Activated naive CD4-positive, alpha-beta T cell treated with Interleukin-2 at 50 U/mL for 16 hours (primary cell): ENCODE results near the gene KIAA0930.

Experiments used
- DNase-seq: peaks from one replicate; pipeline ENCODE4 v3.0.0-alpha.2; 2020

Gene KIAA0930

DNA sequence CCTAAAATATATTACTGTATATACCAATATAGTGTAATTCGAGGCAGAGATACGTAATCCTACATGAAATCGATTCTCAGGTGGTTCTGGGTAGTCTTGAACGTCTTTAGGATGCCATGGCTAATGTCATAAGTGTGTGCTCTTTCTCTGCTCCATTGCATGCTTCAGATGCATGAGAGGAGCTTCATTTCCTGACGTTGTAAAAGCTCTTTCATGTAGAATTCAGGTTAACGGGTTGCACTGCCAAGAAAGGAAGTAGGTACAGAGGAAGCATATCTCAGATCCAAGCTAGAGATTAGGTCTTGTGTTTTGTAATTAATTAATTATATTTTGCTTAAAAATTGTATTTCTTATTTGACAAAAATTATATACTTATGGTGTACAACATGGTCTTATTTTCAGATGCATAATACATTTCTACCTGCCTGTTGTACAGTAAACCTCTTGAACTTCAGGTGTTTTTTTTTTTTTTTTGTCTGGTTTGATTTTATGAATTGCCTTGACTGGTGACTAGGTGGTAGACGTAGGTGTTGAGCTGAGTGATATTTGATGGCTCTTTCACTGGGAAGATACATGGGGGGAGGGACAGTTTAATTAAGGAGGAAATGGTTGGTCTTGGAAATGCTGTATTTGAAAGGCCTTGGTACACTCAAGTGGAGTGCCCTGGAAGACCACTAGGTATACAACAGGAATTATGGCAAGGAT lies 67.7 kb downstream of the KIAA0930 start:
- no peak for DNase-seq

DNA sequence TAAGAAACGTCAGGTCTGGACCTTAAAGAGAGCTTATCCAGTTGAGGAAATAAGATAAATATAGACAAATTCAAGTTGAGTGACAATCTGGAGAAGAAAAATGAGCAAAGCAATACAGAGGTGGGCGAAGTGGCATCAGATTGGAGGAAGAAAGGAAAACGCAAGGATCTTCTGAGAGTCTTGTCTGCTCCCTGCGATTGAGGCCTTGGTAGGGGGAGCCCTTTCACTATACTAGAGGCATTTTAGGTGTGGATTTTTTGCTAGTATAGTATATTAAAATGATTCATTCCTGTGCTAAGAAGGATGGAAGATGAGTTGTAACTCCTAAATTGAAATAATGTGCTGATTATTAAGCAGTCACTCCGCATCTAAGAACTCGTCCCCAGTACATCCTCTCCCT lies 68.9 kb downstream of the KIAA0930 start:
- DNase-seq: no peak

DNA sequence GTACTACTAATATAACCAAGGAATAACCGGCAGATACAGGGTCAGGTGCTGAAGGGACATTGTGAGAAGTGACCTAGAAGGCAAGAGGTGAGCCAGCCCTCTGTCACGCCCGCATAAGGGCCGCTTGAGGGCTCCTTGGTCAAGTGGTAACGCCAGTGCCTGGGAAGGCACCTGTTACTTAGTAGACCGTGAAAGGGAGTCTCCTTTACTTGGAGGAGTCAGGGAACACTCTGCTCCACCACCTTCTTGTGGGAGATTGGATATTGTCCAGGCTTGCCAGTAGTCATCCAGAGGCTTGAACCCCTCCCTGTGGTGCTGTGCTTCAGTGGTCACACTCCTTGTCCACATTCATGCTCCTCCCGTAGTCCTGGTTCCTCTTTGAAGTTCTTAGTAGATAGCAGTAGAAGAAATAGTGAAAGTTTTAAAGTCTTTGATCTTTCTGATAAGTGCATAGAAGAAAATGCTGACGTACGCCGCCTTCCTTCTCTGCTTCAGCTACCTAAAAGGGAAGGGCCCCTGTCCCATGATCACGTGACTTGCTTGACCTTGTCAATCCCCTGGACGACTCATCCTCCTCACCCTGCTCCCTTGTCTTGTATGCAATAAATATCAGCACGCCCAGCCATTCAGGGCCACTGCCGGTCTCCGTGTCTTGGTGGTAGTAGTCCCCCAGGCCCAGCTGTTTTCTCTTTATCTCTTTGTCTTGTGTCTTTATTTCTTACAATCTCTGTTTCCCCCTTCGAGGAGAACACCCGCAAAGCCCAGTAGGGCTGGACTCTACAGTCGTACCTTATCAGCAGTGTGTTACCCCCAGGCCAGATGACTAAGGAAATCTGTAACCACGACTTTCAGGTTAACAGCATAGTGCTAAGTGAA lies 70.9 kb downstream of the KIAA0930 start:
- no peak for DNase-seq

DNA sequence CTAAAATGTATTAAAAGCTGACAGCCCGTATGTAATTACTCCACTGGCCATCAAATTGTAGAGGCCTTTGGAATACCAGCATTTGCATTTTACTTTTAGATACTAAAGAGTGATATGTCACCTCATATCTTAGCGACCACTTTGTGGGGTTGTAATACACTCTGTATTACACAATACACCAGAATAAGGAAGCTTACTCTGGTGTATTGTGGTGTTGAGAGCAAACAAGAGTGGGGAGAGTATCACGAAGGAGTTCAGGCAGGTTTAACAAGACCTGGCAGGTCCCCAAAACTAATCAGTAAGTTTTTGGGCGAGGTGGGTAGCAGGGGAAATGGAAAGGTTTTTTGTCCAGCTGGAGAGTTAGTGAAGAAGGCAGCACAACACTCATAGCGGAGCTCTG lies 73.8 kb downstream of the KIAA0930 start:
- no peak for DNase-seq

DNA sequence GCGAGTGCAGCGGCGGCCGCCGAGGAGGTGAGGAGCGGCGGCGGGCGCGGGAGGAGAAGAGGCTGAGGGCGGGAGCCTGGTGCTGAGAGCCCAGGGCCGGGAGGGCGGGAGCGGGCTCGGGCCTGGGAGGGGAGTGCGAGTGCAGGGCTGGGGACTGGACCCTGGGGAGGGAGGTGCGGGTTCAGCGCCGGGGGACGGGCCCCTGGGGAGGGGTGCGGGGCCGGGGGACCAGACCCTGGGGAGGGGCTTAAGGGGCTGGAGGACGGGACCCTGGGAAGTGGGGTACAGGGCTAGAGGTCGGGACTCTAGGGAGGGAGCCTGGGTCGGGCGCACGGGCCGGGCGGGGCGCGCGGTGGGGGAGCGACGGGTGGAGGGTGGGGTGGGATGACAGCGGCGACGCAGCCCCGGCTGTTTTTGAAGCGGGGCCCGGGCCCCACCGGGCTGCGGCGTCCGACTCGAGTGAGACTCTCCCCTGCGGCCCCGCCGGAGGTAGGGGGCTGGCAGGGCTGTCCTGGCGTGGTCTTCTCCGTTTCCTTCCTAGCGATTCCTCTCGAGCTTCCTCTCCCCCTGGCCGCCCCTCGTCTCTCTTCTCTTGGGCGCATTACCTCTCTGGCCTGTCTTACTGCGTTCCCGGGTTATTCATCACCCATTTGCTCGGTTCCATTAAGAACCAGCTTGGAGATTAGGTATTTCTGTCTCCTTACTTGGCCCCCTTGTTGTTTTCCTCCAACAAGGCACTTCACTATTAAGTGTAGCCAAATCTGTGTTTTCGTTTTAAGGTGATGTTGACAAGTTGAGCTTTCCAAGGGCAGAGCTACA lies 76.2 kb downstream of the KIAA0930 start:
- DNase-seq: peak; percentile 49

DNA sequence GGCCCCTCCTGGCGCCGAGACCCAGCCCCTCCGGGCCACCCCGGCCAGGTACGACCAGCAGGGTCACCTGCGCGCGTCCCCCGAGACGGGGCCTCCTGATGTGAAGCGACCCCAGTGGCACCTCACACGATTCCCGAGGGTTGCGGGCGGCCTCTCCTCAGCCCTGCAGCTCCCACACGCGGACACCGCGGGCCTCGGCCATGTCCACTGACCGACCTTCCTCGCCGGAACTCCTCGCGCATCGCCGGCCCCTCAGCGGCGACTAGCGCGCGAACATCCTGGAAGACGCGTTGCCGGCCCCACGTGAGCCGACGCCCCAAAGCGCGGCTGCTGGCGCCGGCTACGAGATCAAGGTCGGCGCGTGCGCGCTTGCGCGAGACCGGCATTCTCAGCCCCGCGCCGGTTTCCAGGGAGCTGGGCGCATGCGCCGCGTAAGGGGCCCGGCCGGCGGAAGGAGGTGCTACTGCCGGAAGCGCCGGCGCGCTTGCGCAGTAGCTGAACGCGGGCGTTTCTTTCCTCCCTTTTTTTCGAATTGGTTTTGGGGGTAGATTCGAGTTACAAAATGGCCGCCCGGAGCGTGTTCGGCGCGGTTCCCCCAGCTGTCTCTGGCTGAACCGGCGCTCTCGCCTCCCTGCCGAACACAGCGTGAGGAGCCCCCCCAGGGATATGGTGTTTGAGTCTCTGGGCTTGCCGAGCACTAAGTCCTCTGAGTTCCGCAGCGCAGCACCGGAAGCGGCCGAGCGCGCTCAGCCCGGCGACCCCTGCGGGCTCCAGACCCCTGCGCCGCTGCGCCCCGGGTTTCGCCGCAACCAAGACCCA lies 77.0 kb downstream of the KIAA0930 start, which contains the start of gene NUP50:
TSS of gene NUP50 (plus strand) at position 475 of the 819 bp plus-strand sequence. CDS start 4,253 bp downstream, outside the sequence.
- DNase-seq: peak; percentile 95

DNA sequence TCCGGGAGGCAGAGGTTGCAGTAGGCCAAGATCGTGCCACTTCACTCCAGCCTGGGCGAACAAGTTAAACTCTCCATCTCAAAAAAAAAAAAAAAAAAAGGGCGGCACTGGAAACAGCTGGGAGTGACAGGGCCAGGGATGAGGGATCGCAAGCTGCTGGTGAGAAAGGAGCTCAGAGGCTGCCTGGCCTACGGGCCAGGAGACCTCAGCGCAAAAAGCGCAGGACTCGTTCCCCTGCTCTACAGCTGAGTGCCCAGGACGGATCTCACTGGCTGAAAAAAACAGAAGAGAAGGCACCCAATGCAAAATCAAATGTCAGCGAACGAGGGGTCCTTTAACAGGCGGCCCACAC lies 77.6 kb downstream of the KIAA0930 start:
- no peak for DNase-seq

DNA sequence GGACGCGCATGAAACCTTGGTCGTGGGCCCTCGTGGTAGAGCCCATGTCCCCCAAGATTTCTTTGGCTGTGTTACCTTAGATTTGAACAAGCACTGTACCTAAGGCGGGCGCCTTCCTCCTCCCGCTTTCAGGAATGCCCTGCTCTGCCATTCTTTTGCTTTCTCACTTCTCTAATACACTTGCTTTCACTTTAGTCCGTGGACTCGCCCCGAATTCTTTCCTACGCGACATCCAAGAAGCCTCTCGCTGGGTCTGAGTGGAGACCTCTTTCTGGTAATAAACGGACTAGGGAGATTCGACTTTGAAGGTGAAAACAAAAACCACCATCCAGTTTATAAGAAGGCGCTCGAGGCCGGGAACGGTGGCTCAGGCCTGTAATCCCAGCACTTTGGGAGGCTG lies 78.2 kb downstream of the KIAA0930 start:
- no peak for DNase-seq

DNA sequence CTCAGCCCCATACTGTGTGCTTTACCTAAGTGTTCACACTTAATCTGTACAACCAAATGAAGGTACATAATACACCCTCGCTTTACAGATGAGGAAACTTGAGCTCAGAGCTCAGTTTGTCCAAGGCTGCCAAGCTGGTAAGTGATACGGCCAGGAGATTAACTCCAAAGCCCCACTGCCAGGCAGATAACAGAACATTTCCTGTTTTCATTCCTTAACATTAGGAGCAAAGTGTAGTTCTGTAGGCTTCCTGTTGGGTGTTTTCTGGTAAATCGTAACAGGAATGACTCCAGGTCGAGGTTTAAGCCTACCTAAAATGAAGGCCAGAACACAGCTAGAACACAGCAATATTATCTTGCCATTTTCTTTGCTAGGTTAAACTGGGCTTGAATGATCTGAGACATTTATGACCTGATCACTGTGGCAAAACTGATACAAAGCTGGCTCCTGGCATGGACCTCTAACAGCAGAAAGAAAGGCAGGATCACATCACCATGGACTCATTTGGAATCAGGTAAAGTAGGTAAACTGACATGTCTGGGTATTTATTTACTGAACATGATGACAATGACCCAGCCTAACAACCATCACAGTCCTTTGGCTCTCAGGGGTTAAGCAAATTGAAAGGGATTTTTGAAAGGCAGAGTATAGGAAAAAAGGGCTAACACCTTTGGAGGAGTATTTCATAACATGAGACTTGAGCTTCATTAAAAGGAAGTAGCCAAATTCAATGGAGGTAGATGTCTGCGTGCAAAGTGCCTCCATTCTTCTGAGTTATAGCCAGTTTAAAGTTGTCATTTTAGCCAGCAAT lies 80.8 kb downstream of the KIAA0930 start:
- no peak for DNase-seq

DNA sequence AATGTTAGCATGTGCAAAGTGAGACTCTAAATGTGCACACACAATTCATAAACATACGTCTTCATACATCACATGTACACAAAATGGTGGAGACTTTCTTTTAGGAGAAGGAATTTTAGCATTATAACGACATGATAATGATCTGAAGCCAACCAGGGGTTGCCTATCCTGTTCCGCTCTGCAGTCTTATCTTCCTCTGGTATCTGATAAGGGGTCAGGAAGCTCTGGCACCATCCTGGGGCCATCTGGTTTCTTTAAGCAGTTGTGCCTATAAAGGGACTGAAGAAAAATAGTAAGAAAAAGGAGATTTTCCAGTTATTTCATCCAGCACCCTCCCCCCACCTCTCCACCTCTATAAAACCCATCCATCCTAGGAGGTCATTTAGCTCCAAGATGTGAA lies 82.8 kb downstream of the KIAA0930 start:
- no peak for DNase-seq

DNA sequence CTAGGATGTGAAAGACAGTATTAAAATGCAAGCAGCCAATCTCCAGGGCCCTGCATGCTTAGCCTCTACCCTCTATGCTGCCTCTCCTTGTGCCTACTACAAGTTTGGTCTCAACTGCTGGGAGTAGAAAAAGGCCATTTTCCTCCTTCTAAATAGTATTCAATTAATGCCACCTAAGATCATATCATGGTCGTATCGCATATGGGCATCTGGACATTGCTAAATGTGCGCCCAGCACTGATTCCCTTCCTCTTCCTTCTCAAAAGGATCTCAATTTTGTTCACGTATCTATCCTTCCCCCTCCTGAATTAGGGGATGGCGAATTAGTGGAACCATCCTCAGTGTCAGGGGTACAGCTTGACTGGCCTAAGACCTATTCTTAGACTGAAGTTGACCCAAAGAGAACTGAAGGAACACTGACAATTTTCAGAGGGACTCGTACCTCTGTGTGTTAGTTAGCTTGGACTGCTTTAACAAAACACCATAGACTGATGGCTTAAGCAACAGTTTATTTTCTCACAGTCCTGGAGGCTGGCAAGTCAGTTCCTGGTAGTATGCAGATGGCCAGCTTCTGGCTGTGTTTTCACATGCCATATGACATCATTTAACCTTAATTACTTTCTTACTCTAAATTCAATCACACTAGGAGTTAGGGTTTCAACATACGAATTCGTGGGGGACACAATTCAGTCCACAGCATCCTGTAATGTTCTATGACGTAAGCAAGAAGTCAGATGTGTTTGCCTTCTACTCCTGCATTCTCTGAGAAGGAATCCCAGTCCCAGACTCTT lies 85.4 kb downstream of the KIAA0930 start:
- no peak for DNase-seq

DNA sequence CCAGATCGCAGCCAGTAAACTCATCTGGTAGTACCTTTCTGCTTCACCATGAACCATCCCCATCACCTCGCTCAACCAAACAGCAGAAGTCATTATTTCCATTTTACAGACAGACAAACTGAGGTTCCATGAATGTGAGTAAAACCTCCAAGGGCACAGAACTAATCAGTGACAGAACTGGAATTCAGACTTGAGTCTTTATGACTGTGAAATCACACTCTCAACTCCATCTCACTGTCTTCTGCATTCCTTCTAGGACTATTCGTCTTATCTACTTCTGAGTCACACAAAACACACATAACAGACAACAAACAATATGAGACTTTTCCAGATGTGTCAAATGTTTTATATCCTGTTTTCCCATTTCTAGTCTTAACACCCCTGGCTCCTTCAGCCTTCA lies 86.3 kb downstream of the KIAA0930 start:
- no peak for DNase-seq

DNA sequence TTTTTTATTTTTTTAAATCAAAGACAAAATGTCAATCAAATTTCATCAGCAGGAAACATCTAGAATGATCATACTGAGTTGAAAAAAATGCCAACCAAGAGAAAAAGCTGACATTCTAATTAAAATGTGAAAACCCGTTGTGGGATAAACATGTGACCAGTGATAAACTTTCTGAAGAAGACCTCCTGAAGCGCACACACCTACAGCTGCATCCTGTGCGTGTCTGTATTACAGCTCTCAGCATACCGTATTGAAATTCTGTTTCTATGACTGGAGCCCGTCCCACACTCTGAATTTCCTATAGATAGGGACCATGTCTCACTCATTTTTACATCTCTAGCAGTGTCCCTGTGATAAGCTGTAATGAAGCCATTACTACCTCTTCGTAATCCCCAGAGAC lies 89.2 kb downstream of the KIAA0930 start:
- DNase-seq: no peak

DNA sequence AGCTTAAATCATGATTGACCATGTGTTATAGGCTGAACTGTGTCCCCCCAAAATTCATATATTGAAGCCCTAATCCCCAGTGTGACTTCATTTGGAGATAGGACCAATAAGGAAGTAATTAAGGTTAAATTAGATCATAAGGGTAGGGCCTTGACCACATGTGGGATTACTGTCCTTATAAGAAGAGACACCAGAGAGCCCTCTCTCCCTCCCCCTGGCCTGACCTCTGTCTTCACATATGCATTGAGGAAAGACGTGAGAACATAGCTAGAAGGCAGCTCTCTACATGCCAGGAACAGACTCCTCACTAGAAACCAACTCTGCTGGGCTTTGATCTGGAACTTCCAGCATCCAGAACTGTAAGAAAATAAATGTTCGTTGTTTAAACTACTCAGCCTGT lies 90.6 kb downstream of the KIAA0930 start:
- no peak for DNase-seq

DNA sequence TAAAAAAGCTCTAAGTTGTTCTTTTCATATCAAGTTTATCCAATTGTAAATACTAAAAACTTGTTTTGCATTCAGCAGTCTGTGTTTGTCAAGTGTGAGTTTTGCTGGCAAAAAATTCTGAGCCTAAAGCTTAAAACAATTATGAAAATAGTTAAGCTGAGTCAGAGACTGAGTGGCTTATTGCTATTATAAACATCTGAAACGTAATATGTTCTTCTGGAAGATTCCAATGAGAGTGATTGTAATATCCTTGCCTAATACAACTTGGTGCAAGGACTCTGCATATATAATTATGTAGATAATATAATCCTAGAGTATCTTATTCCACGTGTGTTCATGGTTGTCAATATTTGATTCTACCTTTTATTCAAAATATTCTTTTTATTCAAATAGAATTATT lies 91.0 kb downstream of the KIAA0930 start:
- DNase-seq: no peak

DNA sequence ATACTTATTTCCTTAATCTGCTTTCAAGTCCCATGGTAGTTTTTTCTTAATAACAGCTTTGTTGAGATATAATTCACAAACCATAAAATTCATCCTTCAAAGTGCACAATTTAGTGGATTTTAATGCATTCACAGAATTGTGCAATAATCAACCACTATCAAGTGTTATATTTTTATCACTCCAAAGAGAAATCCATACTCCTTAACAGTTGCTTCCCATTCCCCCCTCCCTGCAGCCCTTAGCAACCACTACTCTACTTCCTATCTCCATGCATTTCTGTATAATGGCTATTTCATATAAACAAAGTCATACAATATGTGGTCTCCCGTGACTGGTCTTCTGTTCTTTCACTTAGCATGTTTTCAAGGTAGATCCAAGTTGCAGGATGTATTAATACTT lies 95.8 kb downstream of the KIAA0930 start:
- DNase-seq: no peak

DNA sequence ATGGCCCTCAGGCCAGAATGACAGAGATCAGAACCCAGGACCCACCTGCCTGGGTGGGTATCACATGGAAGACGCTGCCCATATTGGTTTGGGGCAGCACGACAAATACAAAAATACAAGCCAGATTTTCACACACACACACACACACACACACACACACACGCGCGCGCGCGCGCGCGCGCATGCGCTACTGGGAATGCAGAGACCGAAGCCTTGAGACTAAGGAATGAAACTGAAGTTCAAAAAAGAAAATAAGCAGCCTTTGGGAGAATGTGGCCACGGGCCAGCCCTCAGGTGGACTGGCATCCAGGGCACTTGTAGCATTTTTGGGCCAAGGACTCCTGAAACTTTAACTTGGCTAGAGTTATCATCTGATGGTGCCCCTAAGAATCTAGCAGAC lies 98.3 kb downstream of the KIAA0930 start:
- DNase-seq: no peak
